ENCODE measurements around the gene SRGAP2B.
"Not testable (repeated sequence)": the region's sequence is repeated elsewhere in the genome, so short reads cannot be mapped to it uniquely, and the experiment has no call there.

The SRGAP2B gene

GRCh38 chr1:144987131-144987530, 108.0 kb downstream of the SRGAP2B start:
- not testable (repeated sequence) for H3K27me3 ChIP-seq (ENCODE audit: insufficient read depth, low read length, poor library complexity); ATAC-seq (ENCODE audit: insufficient read depth, low read depth); H3K4me2 ChIP-seq (ENCODE audit: insufficient read depth, low read length); H3K36me3 ChIP-seq (ENCODE audit: insufficient read depth, low read length); H3K9ac ChIP-seq (ENCODE audit: low read depth, low read length); H3K4me3 ChIP-seq (ENCODE audit: low read depth in 1 of 2, low read length in 2 of 2); H3K4me1 ChIP-seq (ENCODE audit: insufficient read depth, low read length); H3K27ac ChIP-seq (ENCODE audit: low read length); H3K9me3 ChIP-seq (ENCODE audit: insufficient read depth, low read length, severe bottlenecking); H3K79me2 ChIP-seq (ENCODE audit: insufficient read depth, low read length); H2AFZ ChIP-seq (ENCODE audit: low read depth, low read length); H4K20me1 ChIP-seq (ENCODE audit: insufficient read depth, low read length); DNase-seq

GRCh38 chr1:144986171-144986860, 108.8 kb downstream of the SRGAP2B start:
- DNase-seq; H3K9ac ChIP-seq (ENCODE audit: low read depth, low read length); H3K9me3 ChIP-seq (ENCODE audit: insufficient read depth, low read length, severe bottlenecking); H3K27me3 ChIP-seq (ENCODE audit: insufficient read depth, low read length, poor library complexity); H3K4me1 ChIP-seq (ENCODE audit: insufficient read depth, low read length); H3K4me2 ChIP-seq (ENCODE audit: insufficient read depth, low read length); H3K4me3 ChIP-seq (ENCODE audit: low read depth in 1 of 2, low read length in 2 of 2); H3K27ac ChIP-seq (ENCODE audit: low read length); ATAC-seq (ENCODE audit: insufficient read depth, low read depth); H2AFZ ChIP-seq (ENCODE audit: low read depth, low read length); H3K36me3 ChIP-seq (ENCODE audit: insufficient read depth, low read length); H3K79me2 ChIP-seq (ENCODE audit: insufficient read depth, low read length); H4K20me1 ChIP-seq (ENCODE audit: insufficient read depth, low read length): not testable (repeated sequence)

DNA sequence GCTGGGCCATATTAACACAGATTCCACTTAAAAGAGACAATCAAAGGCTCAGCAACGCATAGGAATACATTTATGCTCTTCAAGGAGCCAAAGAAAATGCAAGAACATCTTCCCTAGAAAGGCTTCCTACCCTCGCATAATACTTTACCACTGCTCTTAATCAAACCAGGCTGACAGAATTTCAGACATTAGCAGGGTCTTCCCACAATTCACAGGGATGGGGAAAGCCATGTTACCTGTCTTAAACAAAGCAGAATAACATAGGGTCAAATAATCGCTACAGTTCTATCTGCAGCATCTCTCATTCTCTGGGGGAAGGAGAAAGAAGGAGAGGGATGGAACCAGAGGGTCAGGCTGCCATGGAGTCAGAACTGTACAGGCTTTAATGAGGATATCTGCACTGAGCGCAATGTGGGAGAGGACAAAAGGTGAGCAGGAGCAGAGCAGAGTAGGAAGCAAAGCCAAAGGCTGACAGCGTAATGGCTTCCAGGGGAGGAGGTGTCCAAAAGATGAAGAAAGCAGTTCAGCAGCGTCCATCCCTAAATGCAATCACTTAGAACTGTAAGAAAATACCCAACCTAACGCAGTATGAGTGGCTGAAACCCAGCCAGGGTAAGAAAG, 109.5 kb downstream of the SRGAP2B start:
- not testable (repeated sequence) for H3K27me3 ChIP-seq (ENCODE audit: insufficient read depth, low read length, poor library complexity); H4K20me1 ChIP-seq (ENCODE audit: insufficient read depth, low read length); H3K27ac ChIP-seq (ENCODE audit: low read length); H3K4me3 ChIP-seq (ENCODE audit: low read depth in 1 of 2, low read length in 2 of 2); H3K9ac ChIP-seq (ENCODE audit: low read depth, low read length); DNase-seq; H3K36me3 ChIP-seq (ENCODE audit: insufficient read depth, low read length); H3K4me2 ChIP-seq (ENCODE audit: insufficient read depth, low read length); ATAC-seq (ENCODE audit: insufficient read depth, low read depth); H3K79me2 ChIP-seq (ENCODE audit: insufficient read depth, low read length); H2AFZ ChIP-seq (ENCODE audit: low read depth, low read length); H3K9me3 ChIP-seq (ENCODE audit: insufficient read depth, low read length, severe bottlenecking); H3K4me1 ChIP-seq (ENCODE audit: insufficient read depth, low read length)

GRCh38 chr1:144982802-144983525, 112.2 kb downstream of the SRGAP2B start:
- not testable (repeated sequence) for H2AFZ ChIP-seq (ENCODE audit: low read depth, low read length); H3K79me2 ChIP-seq (ENCODE audit: insufficient read depth, low read length); H3K4me1 ChIP-seq (ENCODE audit: insufficient read depth, low read length); H3K9me3 ChIP-seq (ENCODE audit: insufficient read depth, low read length, severe bottlenecking); H3K4me3 ChIP-seq (ENCODE audit: low read depth in 1 of 2, low read length in 2 of 2); H3K36me3 ChIP-seq (ENCODE audit: insufficient read depth, low read length); H3K9ac ChIP-seq (ENCODE audit: low read depth, low read length); ATAC-seq (ENCODE audit: insufficient read depth, low read depth); DNase-seq; H3K4me2 ChIP-seq (ENCODE audit: insufficient read depth, low read length); H3K27me3 ChIP-seq (ENCODE audit: insufficient read depth, low read length, poor library complexity); H3K27ac ChIP-seq (ENCODE audit: low read length); H4K20me1 ChIP-seq (ENCODE audit: insufficient read depth, low read length)

- not testable (repeated sequence) for H2AFZ ChIP-seq (ENCODE audit: low read depth, low read length); H3K4me1 ChIP-seq (ENCODE audit: insufficient read depth, low read length); H3K4me2 ChIP-seq (ENCODE audit: insufficient read depth, low read length); H4K20me1 ChIP-seq (ENCODE audit: insufficient read depth, low read length); ATAC-seq (ENCODE audit: insufficient read depth, low read depth); H3K79me2 ChIP-seq (ENCODE audit: insufficient read depth, low read length); H3K4me3 ChIP-seq (ENCODE audit: low read depth in 1 of 2, low read length in 2 of 2); H3K27me3 ChIP-seq (ENCODE audit: insufficient read depth, low read length, poor library complexity); H3K9me3 ChIP-seq (ENCODE audit: insufficient read depth, low read length, severe bottlenecking); H3K9ac ChIP-seq (ENCODE audit: low read depth, low read length); DNase-seq; H3K27ac ChIP-seq (ENCODE audit: low read length); H3K36me3 ChIP-seq (ENCODE audit: insufficient read depth, low read length)
Measured at GRCh38 chr1:144981157-144981556, 114.0 kb downstream of the SRGAP2B start.

- not testable (repeated sequence) for H3K9ac ChIP-seq (ENCODE audit: low read depth, low read length); H3K9me3 ChIP-seq (ENCODE audit: insufficient read depth, low read length, severe bottlenecking); H3K4me3 ChIP-seq (ENCODE audit: low read depth in 1 of 2, low read length in 2 of 2); H2AFZ ChIP-seq (ENCODE audit: low read depth, low read length); H3K36me3 ChIP-seq (ENCODE audit: insufficient read depth, low read length); H3K4me1 ChIP-seq (ENCODE audit: insufficient read depth, low read length); H3K27me3 ChIP-seq (ENCODE audit: insufficient read depth, low read length, poor library complexity); H3K4me2 ChIP-seq (ENCODE audit: insufficient read depth, low read length); H3K27ac ChIP-seq (ENCODE audit: low read length); H3K79me2 ChIP-seq (ENCODE audit: insufficient read depth, low read length); H4K20me1 ChIP-seq (ENCODE audit: insufficient read depth, low read length); DNase-seq
- ATAC-seq (ENCODE audit: insufficient read depth, low read depth), result peak; percentile 88
Measured at GRCh38 chr1:144979960-144980595, 115.0 kb downstream of the SRGAP2B start.

- H3K27me3 ChIP-seq (ENCODE audit: insufficient read depth, low read length, poor library complexity); ATAC-seq (ENCODE audit: insufficient read depth, low read depth); DNase-seq; H2AFZ ChIP-seq (ENCODE audit: low read depth, low read length); H3K4me3 ChIP-seq (ENCODE audit: low read depth in 1 of 2, low read length in 2 of 2); H4K20me1 ChIP-seq (ENCODE audit: insufficient read depth, low read length); H3K9ac ChIP-seq (ENCODE audit: low read depth, low read length); H3K79me2 ChIP-seq (ENCODE audit: insufficient read depth, low read length); H3K4me1 ChIP-seq (ENCODE audit: insufficient read depth, low read length); H3K9me3 ChIP-seq (ENCODE audit: insufficient read depth, low read length, severe bottlenecking); H3K27ac ChIP-seq (ENCODE audit: low read length); H3K36me3 ChIP-seq (ENCODE audit: insufficient read depth, low read length); H3K4me2 ChIP-seq (ENCODE audit: insufficient read depth, low read length): not testable (repeated sequence)
Measured at GRCh38 chr1:144977856-144978255, 117.3 kb downstream of the SRGAP2B start.

- not testable (repeated sequence) for H4K20me1 ChIP-seq (ENCODE audit: insufficient read depth, low read length); H3K9me3 ChIP-seq (ENCODE audit: insufficient read depth, low read length, severe bottlenecking); H3K79me2 ChIP-seq (ENCODE audit: insufficient read depth, low read length); H3K27me3 ChIP-seq (ENCODE audit: insufficient read depth, low read length, poor library complexity); DNase-seq; H3K4me3 ChIP-seq (ENCODE audit: low read depth in 1 of 2, low read length in 2 of 2); H3K9ac ChIP-seq (ENCODE audit: low read depth, low read length); ATAC-seq (ENCODE audit: insufficient read depth, low read depth); H3K4me2 ChIP-seq (ENCODE audit: insufficient read depth, low read length); H3K27ac ChIP-seq (ENCODE audit: low read length); H3K36me3 ChIP-seq (ENCODE audit: insufficient read depth, low read length); H2AFZ ChIP-seq (ENCODE audit: low read depth, low read length); H3K4me1 ChIP-seq (ENCODE audit: insufficient read depth, low read length)
Measured at GRCh38 chr1:144971936-144972335, 123.2 kb downstream of the SRGAP2B start.
